ENCODE measurements around the gene UBE2G1. TPM values are rescaled to one million over a fixed set of nuclear protein-coding genes. Genes with fewer than 3 reads are reported as not detected.

The UBE2G1 gene
- total and polyA plus RNA-seq, 2 donors (not counting 1 experiment from before 2014, with no cell fraction given), result 27.1 to 76.0 TPM

- Histone ChIP-seq H4K20me1 (ENCODE audit: control insufficient read depth, insufficient read depth, low read length, poor library complexity, severe bottlenecking) (no peaks in the 10 kb centered on the region), H3K4me2 (replicated peaks; ENCODE audit: low read depth, low read length, poor library complexity, severe bottlenecking) (peak overlapping the region; percentile 44), H2AFZ (ENCODE audit: insufficient read depth, low read depth, low read length, poor library complexity, severe bottlenecking) (no peak overlapping the region), H3K36me3 (replicated peaks in 1 of 2; ENCODE audit: control extremely low read depth in 1 of 2, control insufficient read depth in 1 of 2, extremely low read depth in 1 of 2, insufficient read depth in 2 of 2, low read length in 1 of 2) (no peaks in the 10 kb centered on the region), H3K4me1 (ENCODE audit: control insufficient read depth in 2 of 2, insufficient read depth in 2 of 2, low read length in 2 of 2) (peaks cover 32 to 52% of the 10 kb centered on the region in 2 donors), H3K79me2 (ENCODE audit: control insufficient read depth, insufficient read depth, low read length) (no peaks in the 10 kb centered on the region), H3K9me3 (ENCODE audit: control extremely low read depth in 1 of 3, control insufficient read depth in 2 of 3, insufficient read depth in 1 of 3, low read length in 2 of 3) (peaks cover 0 to 5% (median 0%) of the 10 kb centered on the region in 3 donors), H3K27me3 (replicated peaks in 1 of 4; ENCODE audit: control extremely low read depth in 1 of 4, control insufficient read depth in 3 of 4, insufficient read depth in 4 of 4, low read length in 3 of 4) (no peaks in the 10 kb centered on the region), H3K4me3 (ENCODE audit: control extremely low read depth in 1 of 5, extremely low read depth in 1 of 5, insufficient read depth in 1 of 5, low read depth in 2 of 5, low read length in 4 of 5) (no peak overlapping the region), H3K9ac (ENCODE audit: low read length) (no peak overlapping the region), H3K27ac (ENCODE audit: low read length in 2 of 2) (no peak overlapping the region)
- CTCF ChIA-PET, result interaction anchor here (1.2 to 1.5 kb wide), 2 partner anchors 19 kb away, joined by 3 read pairs; no protein-coding TSS in a partner anchor
- Mint-ChIP-seq H3K9me3 (ENCODE audit: insufficient read depth) (no peaks in the 10 kb centered on the region), H3K27ac (peak overlapping the region; percentile 74), H3K4me3 (peak overlapping the region; percentile 33), H3K27me3 (no peaks in the 10 kb centered on the region), H3K4me1 (peaks cover 42% of the 10 kb centered on the region)
- intact Hi-C loops (cut with micrococcal nuclease), result no loop called here
- no peak for DNase-seq
- no peak for TF ChIP-seq EZH2 (IDR thresholded peaks at IDR 0.05; ENCODE audit: borderline replicate concordance, insufficient read depth, low read depth, low read length, poor library complexity, severe bottlenecking)
- no peak for TF ChIP-seq CTCF (IDR thresholded peaks at IDR 0.05)
- ATAC-seq (ENCODE audit: low read depth), result no peak
- POLR2A ChIA-PET, result interaction anchor here (3.6 kb wide), 1 partner anchor 28 kb away, joined by 19 read pairs; the partner anchor contains the start of gene UBE2G1
- 93% methylated on average over 4 of the region's 5 CpGs for WGBS (ENCODE audit: insufficient coverage)
These were observed 28.0 kb upstream of the UBE2G1 start for GRCh38 chr17:4394208-4395110.

- H4K20me1 ChIP-seq (ENCODE audit: control insufficient read depth, insufficient read depth, low read length, poor library complexity, severe bottlenecking), result no peaks in the 10 kb centered on the region
- no peaks in the 10 kb centered on the region for H3K36me3 ChIP-seq (replicated peaks in 1 of 2; ENCODE audit: control extremely low read depth in 1 of 2, control insufficient read depth in 1 of 2, extremely low read depth in 1 of 2, insufficient read depth in 2 of 2, low read length in 1 of 2)
- no peaks in the 10 kb centered on the region for H3K79me2 ChIP-seq (ENCODE audit: control insufficient read depth, insufficient read depth, low read length)
- no peak overlapping the region for H3K27ac ChIP-seq (ENCODE audit: low read length in 2 of 2)
- H3K4me1 ChIP-seq (ENCODE audit: control insufficient read depth in 2 of 2, insufficient read depth in 2 of 2, low read length in 2 of 2), result peaks cover 32 to 52% of the 10 kb centered on the region in 2 donors
- H3K27me3 Mint-ChIP-seq, result no peaks in the 10 kb centered on the region
- H2AFZ ChIP-seq (ENCODE audit: insufficient read depth, low read depth, low read length, poor library complexity, severe bottlenecking), result no peak overlapping the region
- WGBS (ENCODE audit: insufficient coverage), result 75% methylated on average over 5 of the region's 7 CpGs
- H3K9me3 ChIP-seq (ENCODE audit: control extremely low read depth in 1 of 3, control insufficient read depth in 2 of 3, insufficient read depth in 1 of 3, low read length in 2 of 3), result peaks cover 0 to under 1% (median 0%) of the 10 kb centered on the region in 3 donors
- intact Hi-C loops (cut with micrococcal nuclease), result no loop called here
- no peak overlapping the region for H3K4me3 ChIP-seq (ENCODE audit: control extremely low read depth in 1 of 5, extremely low read depth in 1 of 5, insufficient read depth in 1 of 5, low read depth in 2 of 5, low read length in 4 of 5)
- H3K4me1 Mint-ChIP-seq, result peaks cover 42% of the 10 kb centered on the region
- no peaks in the 10 kb centered on the region for H3K9me3 Mint-ChIP-seq (ENCODE audit: insufficient read depth)
- ATAC-seq (ENCODE audit: low read depth), result no peak
- peak overlapping the region; percentile 32 for H3K4me3 Mint-ChIP-seq
- peak overlapping the region; percentile 74 for H3K27ac Mint-ChIP-seq
- ChIA-PET POLR2A (interaction anchor here (0.6 to 3.6 kb wide), 2 partner anchors 28 to 29 kb away, joined by 3 to 19 read pairs; partner anchors contain the start of gene UBE2G1), CTCF (interaction anchor here (1.2 to 1.5 kb wide), 2 partner anchors 18 to 20 kb away, joined by 3 read pairs; no protein-coding TSS in a partner anchor)
- DNase-seq, result no peak
- TF ChIP-seq CTCF (IDR thresholded peaks at IDR 0.05) (no peak), EZH2 (IDR thresholded peaks at IDR 0.05; ENCODE audit: borderline replicate concordance, insufficient read depth, low read depth, low read length, poor library complexity, severe bottlenecking) (no peak)
- H3K9ac ChIP-seq (ENCODE audit: low read length), result no peak overlapping the region
- H3K27me3 ChIP-seq (replicated peaks in 1 of 4; ENCODE audit: control extremely low read depth in 1 of 4, control insufficient read depth in 3 of 4, insufficient read depth in 4 of 4, low read length in 3 of 4), result no peaks in the 10 kb centered on the region
- peak overlapping the region; percentile 44 for H3K4me2 ChIP-seq (replicated peaks; ENCODE audit: low read depth, low read length, poor library complexity, severe bottlenecking)
These were observed 27.3 kb upstream of the UBE2G1 start for GRCh38 chr17:4393806-4394205.
